ENCODE results near the gene RAB6B. TPM values are rescaled to one million over a fixed set of nuclear protein-coding genes. Genes with fewer than 3 reads are reported as not detected.

Gene RAB6B
- total RNA-seq: 0.61 TPM in 2 replicates

- intact Hi-C loops (cut with micrococcal nuclease): no loop called here
Measured at GRCh38 chr3:133895208-133896001, at the start of gene RAB6B. Gene RAB6B, minus strand, starts transcription at chr3:133895882. Its CDS starts 416 bp downstream, at chr3:133895466.

GRCh38 chr3:133944641-133945380, 49.1 kb upstream of the RAB6B start:
- intact Hi-C loops (cut with micrococcal nuclease): no loop called here

- intact Hi-C loops (cut with micrococcal nuclease): no loop called here
Measured at GRCh38 chr3:133944181-133944580, 48.5 kb upstream of the RAB6B start.

GRCh38 chr3:133943639-133944141, 48.0 kb upstream of the RAB6B start:
- intact Hi-C loops (cut with micrococcal nuclease): no loop called here

GRCh38 chr3:133943031-133943535, 47.4 kb upstream of the RAB6B start:
- intact Hi-C loops (cut with micrococcal nuclease): no loop called here

- intact Hi-C loops (cut with micrococcal nuclease): no loop called here
Measured at GRCh38 chr3:133941415-133941821, 45.7 kb upstream of the RAB6B start.

GRCh38 chr3:133940536-133940935, 44.9 kb upstream of the RAB6B start:
- intact Hi-C loops (cut with micrococcal nuclease): no loop called here

GRCh38 chr3:133939463-133939835, 43.8 kb upstream of the RAB6B start:
- intact Hi-C loops (cut with micrococcal nuclease): no loop called here

- intact Hi-C loops (cut with micrococcal nuclease): no loop called here
Measured at GRCh38 chr3:133938770-133939462, 43.2 kb upstream of the RAB6B start.

GRCh38 chr3:133937756-133938601, 42.3 kb upstream of the RAB6B start:
- intact Hi-C loops (cut with micrococcal nuclease): no loop called here

GRCh38 chr3:133937061-133937686, 41.5 kb upstream of the RAB6B start:
- intact Hi-C loops (cut with micrococcal nuclease): no loop called here

- intact Hi-C loops (cut with micrococcal nuclease): no loop called here
Measured at GRCh38 chr3:133935843-133936769, 40.4 kb upstream of the RAB6B start.

- intact Hi-C loops (cut with micrococcal nuclease): loop anchor here (5.0 kb wide), 1 partner anchor 277 kb away; no protein-coding TSS in a partner anchor
Measured at GRCh38 chr3:133934996-133935842, 39.5 kb upstream of the RAB6B start.

GRCh38 chr3:133934073-133934970, 38.6 kb upstream of the RAB6B start:
- intact Hi-C loops (cut with micrococcal nuclease): loop anchor here (5.0 kb wide), 1 partner anchor 278 kb away; no protein-coding TSS in a partner anchor

- intact Hi-C loops (cut with micrococcal nuclease): loop anchor here (5.0 kb wide), 1 partner anchor 279 kb away; no protein-coding TSS in a partner anchor
Measured at GRCh38 chr3:133933097-133934024, 37.7 kb upstream of the RAB6B start.

GRCh38 chr3:133932009-133932408, 36.3 kb upstream of the RAB6B start:
- intact Hi-C loops (cut with micrococcal nuclease): loop anchor here (5.0 kb wide), 1 partner anchor 280 kb away; no protein-coding TSS in a partner anchor
